GM12878 (cell line): Measurements from ENCODE around the gene PPP2R3B.

Source experiments
- IKZF1 ChIP-seq: fragments of 450-650 bp; conservative IDR thresholded peaks from 2 replicates; pipeline ENCODE4 v1.6.1; 2017; ENCODE audit warnings: antibody characterized with exemption, mild to moderate bottlenecking
- MLLT1 ChIP-seq: fragments of 450-650 bp; IDR thresholded peaks from 2 replicates; pipeline ENCODE4 v1.6.1; 2016; ENCODE audit warnings: mild to moderate bottlenecking
- SIN3A ChIP-seq: IDR thresholded peaks from 2 replicates; pipeline ENCODE4 v1.6.1; 2012; ENCODE audit warnings: low read depth, low read length, improper control_type of control experiment
- TF ChIP-seq, protein P1 (sequence below), 3 experiments: IDR thresholded peaks in 2 of 3; conservative IDR thresholded peaks in 1 of 3; 2 replicates each; pipeline ENCODE4 v1.5.1; 2011; ENCODE audit warnings: low read depth in 3 of 3, low read length in 3 of 3, mild to moderate bottlenecking in 3 of 3, control low read depth in 2 of 3, moderate library complexity in 2 of 3, inconsistent platforms in 1 of 3, mixed read lengths in 1 of 3; ENCODE audit not compliant: control insufficient read depth in 2 of 3, insufficient read depth in 1 of 3; ENCODE audit errors: extremely low read depth in 1 of 3
- TF ChIP-seq, protein P2 (sequence below): IDR thresholded peaks from 2 replicates; pipeline ENCODE4 v1.6.1; 2012; ENCODE audit warnings: low read depth, low read length, improper control_type of control experiment

DNA sequence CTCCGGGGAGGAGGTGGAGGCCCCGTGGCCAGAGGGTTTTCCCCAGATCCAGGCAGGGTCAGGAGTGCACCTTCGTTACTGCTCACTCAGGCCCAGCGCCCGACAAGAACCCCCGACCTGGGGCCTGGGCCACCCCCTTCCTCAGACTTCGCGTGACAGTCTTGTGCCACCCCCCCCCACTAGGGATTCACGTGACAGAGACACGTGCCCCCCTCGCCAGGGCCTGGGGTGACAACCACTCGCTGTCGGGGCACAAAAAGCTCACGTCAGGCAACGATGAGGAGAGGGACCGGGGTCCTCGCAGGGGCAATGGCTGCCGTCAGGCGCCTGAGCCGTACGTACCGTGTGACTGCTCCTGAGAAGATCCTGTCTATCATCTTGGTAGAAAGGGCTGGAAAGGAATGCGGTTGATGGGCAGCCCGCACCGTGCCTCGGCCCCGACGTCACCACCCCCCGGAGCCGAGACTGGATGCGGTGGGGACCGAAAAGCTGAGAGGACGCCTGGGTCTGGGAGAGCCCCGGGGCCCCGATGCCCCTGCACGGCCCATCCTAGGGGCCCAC is 45.1 kb downstream of the PPP2R3B start:
- TF ChIP-seq SIN3A (no peak), MLLT1 (no peak), IKZF1 (no peak)
- TF ChIP-seq, protein P1, sequence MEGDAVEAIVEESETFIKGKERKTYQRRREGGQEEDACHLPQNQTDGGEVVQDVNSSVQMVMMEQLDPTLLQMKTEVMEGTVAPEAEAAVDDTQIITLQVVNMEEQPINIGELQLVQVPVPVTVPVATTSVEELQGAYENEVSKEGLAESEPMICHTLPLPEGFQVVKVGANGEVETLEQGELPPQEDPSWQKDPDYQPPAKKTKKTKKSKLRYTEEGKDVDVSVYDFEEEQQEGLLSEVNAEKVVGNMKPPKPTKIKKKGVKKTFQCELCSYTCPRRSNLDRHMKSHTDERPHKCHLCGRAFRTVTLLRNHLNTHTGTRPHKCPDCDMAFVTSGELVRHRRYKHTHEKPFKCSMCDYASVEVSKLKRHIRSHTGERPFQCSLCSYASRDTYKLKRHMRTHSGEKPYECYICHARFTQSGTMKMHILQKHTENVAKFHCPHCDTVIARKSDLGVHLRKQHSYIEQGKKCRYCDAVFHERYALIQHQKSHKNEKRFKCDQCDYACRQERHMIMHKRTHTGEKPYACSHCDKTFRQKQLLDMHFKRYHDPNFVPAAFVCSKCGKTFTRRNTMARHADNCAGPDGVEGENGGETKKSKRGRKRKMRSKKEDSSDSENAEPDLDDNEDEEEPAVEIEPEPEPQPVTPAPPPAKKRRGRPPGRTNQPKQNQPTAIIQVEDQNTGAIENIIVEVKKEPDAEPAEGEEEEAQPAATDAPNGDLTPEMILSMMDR (IDR thresholded peaks at IDR 0.05 in 2 of 3, conservative IDR thresholded peaks at IDR 0.05 in 1 of 3; ENCODE audit: control insufficient read depth in 2 of 3, extremely low read depth in 1 of 3, insufficient read depth in 1 of 3, low read depth in 3 of 3, low read length in 3 of 3): no peak
- TF ChIP-seq, protein P2, sequence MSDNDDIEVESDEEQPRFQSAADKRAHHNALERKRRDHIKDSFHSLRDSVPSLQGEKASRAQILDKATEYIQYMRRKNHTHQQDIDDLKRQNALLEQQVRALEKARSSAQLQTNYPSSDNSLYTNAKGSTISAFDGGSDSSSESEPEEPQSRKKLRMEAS: no peak
